ENCODE measurements around the gene CNR2.
A peak's percentile ranks its signal among the peaks of the same experiment; 100 is the strongest.
"Not testable (repeated sequence)": the region's sequence is repeated elsewhere in the genome, so short reads cannot be mapped to it uniquely, and the experiment has no call there.

The CNR2 gene

DNA sequence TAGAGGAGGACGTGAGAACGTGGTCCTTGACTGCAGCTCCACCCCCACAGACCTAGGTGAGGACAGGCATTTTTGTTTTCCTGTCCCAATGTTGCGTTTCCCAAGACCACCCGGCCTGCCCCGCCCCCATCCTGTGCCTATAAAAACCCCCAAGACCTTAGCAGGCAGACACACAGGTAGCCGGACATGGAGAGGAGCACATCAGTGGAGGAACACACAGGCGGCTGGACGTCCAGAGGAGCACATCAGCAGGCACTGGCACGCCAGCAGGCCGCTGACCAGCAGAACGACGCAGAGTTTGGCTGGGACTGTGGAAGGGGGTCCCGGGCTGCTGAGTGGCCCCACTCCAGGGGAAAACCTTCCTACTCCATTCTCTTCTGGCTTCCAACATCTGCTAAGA is 75.3 kb downstream of the CNR2 start:
- no peak for ATAC-seq
- H3K4me1 Mint-ChIP-seq = peaks cover 18% of the 10 kb centered on the region
- DNase-seq = peak in 1 of 2 donors; percentile 13

GRCh38 chr1:23836037-23836436 is 77.1 kb downstream of the CNR2 start:
- H3K9me3 Mint-ChIP-seq = no peaks in the 10 kb centered on the region
- ATAC-seq = no peak
- H3K4me3 Mint-ChIP-seq = no peak overlapping the region
- no peak for DNase-seq
- H3K4me1 Mint-ChIP-seq = peaks cover 18% of the 10 kb centered on the region
- H3K27ac Mint-ChIP-seq = no peak overlapping the region
- no peaks in the 10 kb centered on the region for H3K27me3 Mint-ChIP-seq

More for the DNA sequence above, 75.3 kb downstream of the CNR2 start:
- Mint-ChIP-seq H3K27ac (peak overlapping the region in 1 of 2 donors; percentile 27), H3K4me3 (peak overlapping the region; percentile 80 to 82), H3K9me3 (no peaks in the 10 kb centered on the region), H3K27me3 (no peaks in the 10 kb centered on the region)

GRCh38 chr1:23834156-23834555 is 79.0 kb downstream of the CNR2 start:
- H3K4me3 Mint-ChIP-seq, H3K9me3 Mint-ChIP-seq, H3K27me3 Mint-ChIP-seq, DNase-seq, H3K27ac Mint-ChIP-seq, ATAC-seq: not testable (repeated sequence)
- H3K4me1 Mint-ChIP-seq = peaks cover 18% of the 10 kb centered on the region

DNA sequence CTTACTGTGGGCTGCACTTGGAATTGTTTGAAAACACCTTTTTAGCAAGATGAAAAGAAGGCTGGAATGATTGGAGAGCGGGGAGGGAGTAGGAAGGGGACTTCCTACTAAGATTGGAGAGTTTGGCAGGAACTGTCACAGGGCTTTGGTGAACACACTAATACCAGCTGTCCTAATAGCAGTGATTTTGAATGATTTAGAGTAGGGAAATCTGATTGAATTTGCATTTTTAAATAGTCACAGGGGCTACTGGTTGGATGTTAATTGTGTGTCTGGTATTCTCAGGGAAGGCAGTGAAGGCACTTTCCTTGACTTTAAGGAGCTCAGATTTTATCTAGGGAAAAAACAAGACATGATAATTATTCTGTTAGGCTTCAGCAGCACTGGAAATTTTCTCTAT is 85.4 kb downstream of the CNR2 start:
- no peak for DNase-seq
- no peaks in the 10 kb centered on the region for H3K27me3 Mint-ChIP-seq
- H3K4me1 Mint-ChIP-seq = peaks cover 21% of the 10 kb centered on the region
- H3K9me3 Mint-ChIP-seq = no peaks in the 10 kb centered on the region
- H3K4me3 Mint-ChIP-seq = no peak overlapping the region
- ATAC-seq = no peak
- H3K27ac Mint-ChIP-seq = no peak overlapping the region

DNA sequence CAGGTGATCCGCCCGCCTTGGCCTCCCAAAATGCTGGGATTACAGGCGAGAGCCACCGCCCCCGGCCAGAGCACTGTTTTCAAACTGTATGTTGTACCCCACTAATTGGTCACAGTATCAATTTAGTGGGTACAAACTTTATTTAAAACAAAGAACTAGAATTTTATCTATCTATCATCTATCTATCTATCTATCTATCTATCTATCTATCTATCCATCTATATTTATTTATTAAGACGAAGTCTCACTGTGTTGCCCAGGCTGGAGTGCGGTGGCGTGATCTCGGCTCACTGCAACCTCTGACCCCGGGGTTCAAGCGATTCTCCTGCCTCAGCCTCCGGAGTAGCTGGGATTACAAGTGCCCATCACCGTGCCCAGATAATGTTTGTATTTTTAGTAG is 86.6 kb downstream of the CNR2 start:
- H3K27ac Mint-ChIP-seq = peak overlapping the region in 1 of 2 donors; percentile 27
- not testable (repeated sequence) for DNase-seq, H3K9me3 Mint-ChIP-seq, H3K27me3 Mint-ChIP-seq, ATAC-seq
- peaks cover 21% of the 10 kb centered on the region for H3K4me1 Mint-ChIP-seq
- peak overlapping the region in 1 of 2 donors; percentile 35 for H3K4me3 Mint-ChIP-seq

GRCh38 chr1:23825762-23826522 is 87.2 kb downstream of the CNR2 start:
- Mint-ChIP-seq H3K4me3 (peak overlapping the region; percentile 93 to 96), H3K9me3 (no peaks in the 10 kb centered on the region), H3K27me3 (no peaks in the 10 kb centered on the region), H3K27ac (peak overlapping the region; percentile 95 to 99), H3K4me1 (peaks cover 21% of the 10 kb centered on the region)
- DNase-seq = no peak
- peak; percentile 78 for ATAC-seq

- peak within 1 kb of the TSS; percentile 93 to 96 for H3K4me3 Mint-ChIP-seq
- H3K27me3 Mint-ChIP-seq = no peaks in the 10 kb centered on the region
- peak within 1 kb of the TSS; percentile 95 to 99 for H3K27ac Mint-ChIP-seq
Measured at GRCh38 chr1:23825076-23825761, 87.9 kb downstream of the CNR2 start, which contains the start of gene HMGCL. TSS of gene HMGCL (minus strand) at chr1:23825429. CDS start at chr1:23825415, 14 bp downstream.

GRCh38 chr1:23824711-23825075 is 88.5 kb downstream of the CNR2 start:
- Mint-ChIP-seq H3K27ac (peak overlapping the region; percentile 95 to 99), H3K4me3 (peak overlapping the region; percentile 93 to 96), H3K9me3 (no peaks in the 10 kb centered on the region), H3K4me1 (peaks cover 21% of the 10 kb centered on the region), H3K27me3 (no peaks in the 10 kb centered on the region)
- no peak for DNase-seq
- ATAC-seq = peak; percentile 34

More at GRCh38 chr1:23825076-23825761, 87.9 kb downstream of the CNR2 start, which contains the start of gene HMGCL:
- DNase-seq = peak; percentile 82 to 85
- Mint-ChIP-seq H3K4me1 (peaks cover 21% of the 10 kb centered on the region), H3K9me3 (no peaks in the 10 kb centered on the region)
- ATAC-seq = peak; percentile 97

- no peaks in the 10 kb centered on the region for H3K27me3 Mint-ChIP-seq
- H3K9me3 Mint-ChIP-seq = no peaks in the 10 kb centered on the region
- DNase-seq (no peak), ATAC-seq (no peak)
- peak overlapping the region; percentile 93 to 96 for H3K4me3 Mint-ChIP-seq
- H3K4me1 Mint-ChIP-seq = peaks cover 21% of the 10 kb centered on the region
- H3K27ac Mint-ChIP-seq = peak overlapping the region in 1 of 2 donors; percentile 22
Measured at GRCh38 chr1:23823767-23824166, 89.4 kb downstream of the CNR2 start.
